Upper lobe of right lung (tissue), 1 donor: ENCODE data around the gene LDHA. TPM values are rescaled to one million over a fixed set of nuclear protein-coding genes. Genes with fewer than 3 reads are reported as not detected.

Experiments
- ATAC-seq: fragments of 200-7000 bp; cut with Tn5 transposase; one replicate; pipeline ENCODE4 v1.9.1; 2020; ENCODE audit warnings: mild to moderate bottlenecking, moderate library complexity
- DNase-seq: peaks from one replicate; pipeline ENCODE4 v3.0.0-alpha.2; 2020
- H3K27ac ChIP-seq: fragments of 200-600 bp; one replicate; pipeline ENCODE4 v1.8.0; 2022
- H3K27me3 ChIP-seq: fragments of 200-600 bp; one replicate; pipeline ENCODE4 v1.8.0; 2022; ENCODE audit warnings: mild to moderate bottlenecking
- H3K36me3 ChIP-seq: fragments of 200-600 bp; one replicate; pipeline ENCODE4 v1.8.0; 2022
- H3K4me1 ChIP-seq: fragments of 200-600 bp; one replicate; pipeline ENCODE4 v1.8.0; 2022
- H3K4me3 ChIP-seq: fragments of 200-600 bp; one replicate; pipeline ENCODE4 v1.8.0; 2022; ENCODE audit warnings: mild to moderate bottlenecking
- H3K9me3 ChIP-seq: fragments of 200-600 bp; one replicate; pipeline ENCODE4 v1.8.0; 2022
- intact Hi-C: fragments of 100-400 bp; cut with DNase I; formaldehyde crosslinking; loops from one replicate; pipeline ENCODE4 v1.11.0; 2022
- total RNA-seq: library from RNA; stranded (reverse); fragmentation: NEBNext Ultra II Directional; extraction: Animal tissue kit (Norgen Biotek cat#: 25700); gene quantifications from one replicate; pipeline ENCODE4 v1.2.1, GENCODE V29; 2021
- TF ChIP-seq, protein P1 (sequence below): fragments of 200-600 bp; IDR thresholded peaks from one replicate; pipeline ENCODE4 v1.8.0; 2022; ENCODE audit warnings: antibody characterized with exemption
- donor health status: DM: no; HTN: yes; CAD: no; lungs with severe emphysema.

Gene LDHA
- total RNA-seq, 1 donor from 2014 or later: 231 TPM

- H3K27ac ChIP-seq: no peak overlapping the region
- no peak for DNase-seq
- H3K27me3 ChIP-seq: no peaks in the 10 kb centered on the region
- no peaks in the 10 kb centered on the region for H3K4me1 ChIP-seq
- ATAC-seq: no peak
- H3K9me3 ChIP-seq: no peaks in the 10 kb centered on the region
- H3K36me3 ChIP-seq: peaks cover 53% of the 10 kb centered on the region
- intact Hi-C loops: no loop called here
- TF ChIP-seq, protein P1, sequence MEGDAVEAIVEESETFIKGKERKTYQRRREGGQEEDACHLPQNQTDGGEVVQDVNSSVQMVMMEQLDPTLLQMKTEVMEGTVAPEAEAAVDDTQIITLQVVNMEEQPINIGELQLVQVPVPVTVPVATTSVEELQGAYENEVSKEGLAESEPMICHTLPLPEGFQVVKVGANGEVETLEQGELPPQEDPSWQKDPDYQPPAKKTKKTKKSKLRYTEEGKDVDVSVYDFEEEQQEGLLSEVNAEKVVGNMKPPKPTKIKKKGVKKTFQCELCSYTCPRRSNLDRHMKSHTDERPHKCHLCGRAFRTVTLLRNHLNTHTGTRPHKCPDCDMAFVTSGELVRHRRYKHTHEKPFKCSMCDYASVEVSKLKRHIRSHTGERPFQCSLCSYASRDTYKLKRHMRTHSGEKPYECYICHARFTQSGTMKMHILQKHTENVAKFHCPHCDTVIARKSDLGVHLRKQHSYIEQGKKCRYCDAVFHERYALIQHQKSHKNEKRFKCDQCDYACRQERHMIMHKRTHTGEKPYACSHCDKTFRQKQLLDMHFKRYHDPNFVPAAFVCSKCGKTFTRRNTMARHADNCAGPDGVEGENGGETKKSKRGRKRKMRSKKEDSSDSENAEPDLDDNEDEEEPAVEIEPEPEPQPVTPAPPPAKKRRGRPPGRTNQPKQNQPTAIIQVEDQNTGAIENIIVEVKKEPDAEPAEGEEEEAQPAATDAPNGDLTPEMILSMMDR: no peak
- no peak overlapping the region for H3K4me3 ChIP-seq
Observed at GRCh38 chr11:18408558-18409291, 14.4 kb downstream of the LDHA start.

DNA sequence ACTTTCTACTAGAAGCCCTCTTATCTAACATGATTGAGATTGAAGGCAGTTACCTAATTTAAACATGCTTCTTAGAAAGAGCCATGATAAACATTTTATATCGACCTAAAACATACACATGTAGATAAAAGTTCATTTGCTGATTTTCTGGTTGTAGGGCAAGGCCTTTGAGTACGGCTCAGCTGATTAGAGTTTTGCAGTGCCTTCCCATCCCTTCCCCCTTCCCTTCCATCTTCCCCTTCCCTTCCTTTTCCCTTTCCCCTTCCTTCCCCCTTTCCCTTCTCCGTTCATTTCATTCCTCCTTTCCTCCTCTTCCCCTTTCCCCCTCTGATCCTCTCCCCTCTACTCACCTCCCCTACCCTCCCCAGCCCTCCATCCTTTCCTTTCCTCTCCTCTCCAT, 22.1 kb downstream of the LDHA start:
- no peaks in the 10 kb centered on the region for H3K36me3 ChIP-seq
- ATAC-seq: no peak
- H3K27me3 ChIP-seq: no peaks in the 10 kb centered on the region
- DNase-seq: no peak
- H3K9me3 ChIP-seq: no peaks in the 10 kb centered on the region
- intact Hi-C loops: no loop called here
- TF ChIP-seq, protein P1: no peak
- H3K27ac ChIP-seq: no peak overlapping the region
- H3K4me3 ChIP-seq: no peak overlapping the region
- no peaks in the 10 kb centered on the region for H3K4me1 ChIP-seq

- H3K9me3 ChIP-seq: no peaks in the 10 kb centered on the region
- intact Hi-C loops: no loop called here
- TF ChIP-seq, protein P1: no peak
Observed at GRCh38 chr11:18419040-18419439, 24.7 kb downstream of the LDHA start.

GRCh38 chr11:18420067-18420466, 25.7 kb downstream of the LDHA start:
- no peak for ATAC-seq
- Histone ChIP-seq H3K9me3 (no peaks in the 10 kb centered on the region), H3K36me3 (no peaks in the 10 kb centered on the region), H3K27ac (no peak overlapping the region), H3K4me3 (no peak overlapping the region), H3K27me3 (no peaks in the 10 kb centered on the region), H3K4me1 (no peaks in the 10 kb centered on the region)
- no peak for DNase-seq
- TF ChIP-seq, protein P1: no peak
- intact Hi-C loops: no loop called here

More at GRCh38 chr11:18419040-18419439, 24.7 kb downstream of the LDHA start:
- H3K27me3 ChIP-seq: no peaks in the 10 kb centered on the region
- H3K27ac ChIP-seq: no peak overlapping the region
- ATAC-seq: no peak
- H3K4me3 ChIP-seq: no peak overlapping the region
- no peaks in the 10 kb centered on the region for H3K4me1 ChIP-seq
- H3K36me3 ChIP-seq: no peaks in the 10 kb centered on the region
- no peak for DNase-seq

GRCh38 chr11:18427240-18427639, 32.9 kb downstream of the LDHA start:
- intact Hi-C loops: no loop called here
- no peaks in the 10 kb centered on the region for H3K9me3 ChIP-seq
- DNase-seq (no peak), ATAC-seq (no peak)
- H3K27me3 ChIP-seq: no peaks in the 10 kb centered on the region
- TF ChIP-seq, protein P1: no peak
- no peaks in the 10 kb centered on the region for H3K36me3 ChIP-seq
- H3K4me3 ChIP-seq: no peak overlapping the region
- H3K4me1 ChIP-seq: no peaks in the 10 kb centered on the region
- H3K27ac ChIP-seq: no peak overlapping the region
